Neural progenitor cell (in vitro differentiated cells): ENCODE results near the gene SDC4.

Source experiments
- CTCF ChIP-seq: fragments of 200-600 bp; sonication (generic); IDR thresholded peaks from 2 replicates; pipeline ENCODE4 v1.5.1; 2017; ENCODE audit warnings: antibody characterized with exemption, mild to moderate bottlenecking
- EZH2 ChIP-seq: fragments of 200-600 bp; sonication (generic); IDR thresholded peaks from 2 replicates; pipeline ENCODE4 v1.6.1; 2017; ENCODE audit warnings: antibody characterized with exemption, mild to moderate bottlenecking, moderate library complexity
- EZH2phosphoT487 ChIP-seq: fragments of 200-600 bp; sonication (generic); IDR thresholded peaks from 2 replicates; pipeline ENCODE4 v1.6.1; 2017; ENCODE audit warnings: antibody characterized with exemption

- TF ChIP-seq CTCF (no peak), EZH2phosphoT487 (no peak), EZH2 (no peak)
These were observed 2.9 kb downstream of the SDC4 start for GRCh38 chr20:45345104-45345936.
